CD4-positive, alpha-beta T cell (primary cell): ENCODE data around the gene ARID1B. TPM values are rescaled to one million over a fixed set of nuclear protein-coding genes. Genes with fewer than 3 reads are reported as not detected.

Experiments
- ATAC-seq: fragments of 200-7000 bp; cut with Tn5 transposase; one replicate; pipeline ENCODE4 v1.10.0; 2022; ENCODE audit warnings: mild to moderate bottlenecking; ENCODE audit not compliant: poor library complexity
- CTCF ChIA-PET: fragments of 350-600 bp; sonication (Branson Sonifier 250); formaldehyde crosslinking; loops from one replicate; lab custom pipeline; 2021; ENCODE audit warnings: antibody characterized with exemption, inconsistent platforms; lab: Charles Lee
- POLR2A ChIA-PET: fragments of 350-600 bp; sonication (Branson Sonifier 250); formaldehyde crosslinking; loops from one replicate; lab custom pipeline; 2021; ENCODE audit warnings: antibody characterized with exemption, inconsistent platforms; lab: Charles Lee
- DNase-seq, 14 experiments: peaks; one replicate each; pipeline ENCODE4 v3.0.0-alpha.2; 2013 to 2020; ENCODE audit warnings: mixed read lengths in 2 of 14
- H3K27ac ChIP-seq, 2 donors: one replicate each; pipeline versions ENCODE4 v1.5.1 to v1.7.0; 2013; ENCODE audit warnings: low read length in 2 of 2, low read depth in 1 of 2, mild to moderate bottlenecking in 1 of 2
- H3K27me3 ChIP-seq, 2 experiments: 1 replicate in 1 of 2; 2 replicates in 1 of 2; pipeline versions ENCODE4 v1.6.1 to v1.7.0; 2013; ENCODE audit warnings: low read length in 2 of 2, control low read depth in 1 of 2, mild to moderate bottlenecking in 1 of 2, moderate library complexity in 1 of 2; ENCODE audit not compliant: insufficient read depth in 2 of 2, control insufficient read depth in 1 of 2
- H3K36me3 ChIP-seq: one replicate; pipeline ENCODE4 v1.6.1; 2013; ENCODE audit warnings: low read length, control low read depth; ENCODE audit not compliant: insufficient read depth
- H3K4me1 ChIP-seq: one replicate; pipeline ENCODE4 v1.6.1; 2013; ENCODE audit warnings: low read length, control low read depth; ENCODE audit not compliant: insufficient read depth
- H3K4me3 ChIP-seq: one replicate; pipeline ENCODE4 v1.5.1; 2013; ENCODE audit warnings: mild to moderate bottlenecking, low read length, moderate library complexity
- H3K9me3 ChIP-seq, 2 experiments: 1 replicate in 1 of 2; 2 replicates in 1 of 2; pipeline versions ENCODE4 v1.6.1 to v1.7.0; 2013; ENCODE audit warnings: low read length in 2 of 2, mild to moderate bottlenecking in 2 of 2, control low read depth in 1 of 2, moderate library complexity in 1 of 2; ENCODE audit not compliant: control insufficient read depth in 1 of 2, insufficient read depth in 1 of 2
- H3K27ac Mint-ChIP-seq: one replicate; pipeline ENCODE4 v1.8.0; 2020; ENCODE audit warnings: mixed read lengths
- H3K27me3 Mint-ChIP-seq: one replicate; pipeline ENCODE4 v1.8.0; 2021; ENCODE audit warnings: mixed read lengths
- H3K36me3 Mint-ChIP-seq: one replicate; pipeline ENCODE4 v1.8.0; 2021; ENCODE audit warnings: low read depth, mixed read lengths
- H3K4me1 Mint-ChIP-seq: one replicate; pipeline ENCODE4 v1.8.0; 2021; ENCODE audit warnings: low read depth, mixed read lengths
- H3K4me3 Mint-ChIP-seq: one replicate; pipeline ENCODE4 v1.8.0; 2020; ENCODE audit warnings: mild to moderate bottlenecking, mixed read lengths
- H3K9me3 Mint-ChIP-seq: one replicate; pipeline ENCODE4 v1.8.0; 2020; ENCODE audit warnings: mixed read lengths
- CTCF ChIP-seq: fragments of 200-600 bp; IDR thresholded peaks from one replicate; pipeline ENCODE4 v1.8.0; 2022; ENCODE audit warnings: antibody characterized with exemption, mild to moderate bottlenecking
- intact Hi-C, 2 experiments: fragments of 100-400 bp; cut with DNase I in 1 of 2; cut with micrococcal nuclease in 1 of 2; formaldehyde crosslinking; loops; one replicate each; pipeline versions ENCODE4 v1.15.1 to v1.9.0; 2023 to 2025; cut with DNase I, micrococcal nuclease
- total RNA-seq, 174 experiments: library from RNA in 2 of 174; stranded (reverse) in 2 of 174; gene quantifications; one replicate each; pipeline ENCODE4 v1.2.3 and lab custom pipeline; 2021 to 2026

ARID1B gene
- total RNA-seq, 2 experiments from 2014 or later: 120 to 125 TPM

- Histone ChIP-seq H3K9me3 (no peaks in the 10 kb centered on the region), H3K27me3 (no peaks in the 10 kb centered on the region), H3K4me3 (no peak overlapping the region), H3K36me3 (no peaks in the 10 kb centered on the region), H3K4me1 (peaks cover 11% of the 10 kb centered on the region), H3K27ac (peak overlapping the region in 1 of 2 donors; percentile 20)
- Mint-ChIP-seq H3K27ac (peak overlapping the region; percentile 100), H3K36me3 (peaks cover 16% of the 10 kb centered on the region), H3K4me1 (peaks cover 78% of the 10 kb centered on the region), H3K9me3 (no peaks in the 10 kb centered on the region), H3K27me3 (no peaks in the 10 kb centered on the region), H3K4me3 (no peak overlapping the region)
- ATAC-seq (no peak), DNase-seq (no peak)
- intact Hi-C loops: loop anchor here in 1 of 2 experiments (10.0 kb wide), 1 partner anchor 633 kb away; no protein-coding TSS in a partner anchor
- ChIA-PET POLR2A (interaction anchor here (1.6 to 1.9 kb wide), 2 partner anchors 206 to 332 kb away, joined by 4 read pairs; no protein-coding TSS in a partner anchor), CTCF (interaction anchor here (0.7 kb wide), 1 partner anchor 332 kb away, joined by 3 read pairs; no protein-coding TSS in a partner anchor)
- TF ChIP-seq CTCF: no peak
Measured at GRCh38 chr6:157017861-157018260, 240.7 kb downstream of the ARID1B start.

GRCh38 chr6:157019115-157019641 lies 242.0 kb downstream of the ARID1B start:
- Histone ChIP-seq H3K36me3 (no peaks in the 10 kb centered on the region), H3K27ac (peak overlapping the region in 1 of 2 donors; percentile 3), H3K27me3 (no peaks in the 10 kb centered on the region), H3K4me1 (peaks cover 11% of the 10 kb centered on the region), H3K4me3 (no peak overlapping the region), H3K9me3 (no peaks in the 10 kb centered on the region)
- Mint-ChIP-seq H3K27ac (peak overlapping the region; percentile 100), H3K9me3 (no peaks in the 10 kb centered on the region), H3K4me1 (peaks cover 78% of the 10 kb centered on the region), H3K4me3 (peak overlapping the region; percentile 85), H3K36me3 (peaks cover 16% of the 10 kb centered on the region), H3K27me3 (no peaks in the 10 kb centered on the region)
- ATAC-seq: no peak
- intact Hi-C loops: loop anchor here in 1 of 2 experiments (10.0 kb wide), 1 partner anchor 634 kb away; no protein-coding TSS in a partner anchor
- no peak for TF ChIP-seq CTCF
- ChIA-PET POLR2A (interaction anchor here (1.2 to 3.6 kb wide), 6 partner anchors 14 to 623 kb away, joined by 4 to 38 read pairs (median 12); no protein-coding TSS in a partner anchor), CTCF (no interaction called here)
- peak in 2 of 14 experiments; percentile 29 to 32 for DNase-seq

- Histone ChIP-seq H3K27ac (peak overlapping the region in 1 of 2 donors; percentile 3), H3K36me3 (no peaks in the 10 kb centered on the region), H3K9me3 (no peaks in the 10 kb centered on the region), H3K4me1 (peaks cover 14% of the 10 kb centered on the region), H3K27me3 (no peaks in the 10 kb centered on the region), H3K4me3 (no peak overlapping the region)
- Mint-ChIP-seq H3K4me3 (peak overlapping the region; percentile 85), H3K36me3 (peaks cover 16% of the 10 kb centered on the region), H3K27ac (peak overlapping the region; percentile 100), H3K27me3 (no peaks in the 10 kb centered on the region), H3K4me1 (peaks cover 74% of the 10 kb centered on the region), H3K9me3 (no peaks in the 10 kb centered on the region)
- DNase-seq (peak in 3 of 14 experiments; percentile 40 to 47 (median 41)), ATAC-seq (no peak)
- intact Hi-C loops: loop anchor here (1.0 to 10.0 kb wide), 9 partner anchors 67 to 1707 kb away; partner anchors contain the start of genes SYNJ2 (in 1 of the 2) and TFB1M (in 1 of the 2)
- ChIA-PET CTCF (interaction anchor here (1.2 kb wide), 2 partner anchors 12 to 334 kb away, joined by 3 read pairs; no protein-coding TSS in a partner anchor), POLR2A (interaction anchor here (0.9 to 4.1 kb wide), 8 partner anchors 14 to 624 kb away, joined by 5 to 86 read pairs (median 14); partner anchors contain the start of gene ARID1B)
- no peak for TF ChIP-seq CTCF
Measured at GRCh38 chr6:157019733-157020132, 242.6 kb downstream of the ARID1B start.
